Endodermal cell (in vitro differentiated cells): ENCODE data around the gene ADAMTS7. TPM values are rescaled to one million over a fixed set of nuclear protein-coding genes. Genes with fewer than 3 reads are reported as not detected.
A peak's percentile ranks its signal among the peaks of the same experiment; 100 is the strongest.
"Not testable (repeated sequence)": the region's sequence is repeated elsewhere in the genome, so short reads cannot be mapped to it uniquely, and the experiment has no call there.

Experiments
- DNase-seq: peaks from one replicate; pipeline ENCODE4 v3.0.0-alpha.2; 2017
- H3K27ac ChIP-seq: 2 replicates; pipeline ENCODE4 v1.5.1; 2013; ENCODE audit warnings: mild to moderate bottlenecking, low read depth, low read length, moderate library complexity
- H3K27me3 ChIP-seq: 2 replicates; pipeline ENCODE4 v1.6.1; 2013; ENCODE audit warnings: mild to moderate bottlenecking, low read length, moderate library complexity; ENCODE audit not compliant: insufficient read depth, control insufficient read depth, poor library complexity, severe bottlenecking
- H3K36me3 ChIP-seq: 2 replicates; pipeline ENCODE4 v1.7.0; 2013; ENCODE audit warnings: mild to moderate bottlenecking, low read length, moderate library complexity; ENCODE audit not compliant: control insufficient read depth, insufficient read depth
- H3K4me1 ChIP-seq: one replicate; pipeline ENCODE4 v1.7.0; 2013; ENCODE audit warnings: low read length; ENCODE audit not compliant: control insufficient read depth, insufficient read depth
- H3K4me3 ChIP-seq: 2 replicates; pipeline ENCODE4 v1.5.1; 2013; ENCODE audit warnings: mild to moderate bottlenecking, low read length, moderate library complexity
- H3K9ac ChIP-seq: 2 replicates; pipeline ENCODE4 v1.6.1; 2013; ENCODE audit warnings: mild to moderate bottlenecking, low read length, moderate library complexity; ENCODE audit not compliant: poor library complexity, severe bottlenecking; ENCODE audit errors: extremely low read depth
- H3K9me3 ChIP-seq: 2 replicates; pipeline ENCODE4 v1.6.1; 2013; ENCODE audit warnings: mild to moderate bottlenecking, low read length, moderate library complexity; ENCODE audit not compliant: control insufficient read depth
- H3K27ac Mint-ChIP-seq: 2 replicates; pipeline ENCODE4 v1.8.0; 2020; ENCODE audit warnings: mixed read lengths
- H3K27me3 Mint-ChIP-seq: 2 replicates; pipeline ENCODE4 v1.8.0; 2021; ENCODE audit warnings: mild to moderate bottlenecking, mixed read lengths; ENCODE audit not compliant: insufficient read depth
- H3K36me3 Mint-ChIP-seq: 2 replicates; pipeline ENCODE4 v1.8.0; 2020; ENCODE audit warnings: low read depth, mixed read lengths
- H3K4me1 Mint-ChIP-seq: 2 replicates; pipeline ENCODE4 v1.8.0; 2020; ENCODE audit warnings: mixed read lengths
- H3K4me3 Mint-ChIP-seq: 2 replicates; pipeline ENCODE4 v1.8.0; 2020; ENCODE audit warnings: mild to moderate bottlenecking, moderate library complexity, mixed read lengths
- H3K9me3 Mint-ChIP-seq: 2 replicates; pipeline ENCODE4 v1.8.0; 2020; ENCODE audit warnings: mild to moderate bottlenecking, mixed read lengths
- CTCF ChIP-seq: fragments of 200-600 bp; sonication (generic); conservative IDR thresholded peaks from 2 replicates; pipeline ENCODE4 v1.5.0; 2021; ENCODE audit warnings: antibody characterized with exemption, mild to moderate bottlenecking
- WGBS, 2 experiments: methylation state at CpG; one replicate each; pipeline versions ENCODE4 v1.1.5 to v1.1.7; 2013; ENCODE audit warnings: missing lambda C conversion rate in 2 of 2, mixed read lengths in 1 of 2; ENCODE audit not compliant: insufficient coverage in 1 of 2, insufficient read length in 1 of 2; 5-methylcytosine and 5-hydroxymethylcytosine counted together
- total RNA-seq, 2 donors: library from RNA; stranded (reverse); fragmentation: NEBNext Ultra II Directional in 1 of 2; extraction: Animal tissue kit (Norgen Biotek cat#: 25700) in 1 of 2; gene quantifications; 2 replicates in 1 of 2; 3 replicates in 1 of 2; pipeline ENCODE4 v1.2.1, GENCODE V29; 2021

The ADAMTS7 gene
- total RNA-seq, 2 donors from 2014 or later, result 55.8 to 67.1 TPM

GRCh38 chr15:78796510-78796909, 14.8 kb downstream of the ADAMTS7 start:
- Histone ChIP-seq H3K4me3 (no peak overlapping the region), H3K36me3 (no peaks in the 10 kb centered on the region), H3K27ac (no peak overlapping the region), H3K9me3 (no peaks in the 10 kb centered on the region), H3K27me3 (no peaks in the 10 kb centered on the region), H3K4me1 (no peaks in the 10 kb centered on the region), H3K9ac (no peak overlapping the region)
- DNase-seq, result no peak
- Mint-ChIP-seq H3K9me3 (no peaks in the 10 kb centered on the region), H3K4me1 (no peaks in the 10 kb centered on the region), H3K36me3 (peaks cover 3% of the 10 kb centered on the region), H3K4me3 (no peak overlapping the region), H3K27me3 (no peaks in the 10 kb centered on the region), H3K27ac (no peak overlapping the region)
- TF ChIP-seq CTCF, result no peak
- WGBS, 2 experiments, result 95 to 98% methylated on average over 9 to 15 of the region's 15 CpGs

GRCh38 chr15:78795043-78795442, 16.2 kb downstream of the ADAMTS7 start:
- H3K4me1 Mint-ChIP-seq, result no peaks in the 10 kb centered on the region

DNA sequence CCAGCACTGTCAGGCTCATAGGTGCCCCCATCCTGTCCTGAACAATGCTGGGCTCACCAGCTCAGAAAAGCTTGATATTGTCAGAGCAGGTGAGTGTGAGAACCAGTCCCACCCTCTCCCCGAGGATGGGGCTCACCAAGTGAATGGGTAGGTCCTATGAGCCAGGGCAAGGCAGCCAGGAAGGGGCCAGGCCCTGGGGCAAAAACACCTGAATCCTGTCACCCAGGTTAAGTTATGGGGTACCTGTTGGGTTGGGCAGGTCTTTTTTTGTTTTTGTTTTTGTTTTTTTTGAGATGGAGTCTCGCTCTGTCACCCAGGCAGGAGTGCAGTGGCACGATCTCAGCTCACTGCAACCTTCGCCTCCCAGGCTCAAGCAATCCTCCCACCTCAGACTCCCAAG, 16.8 kb downstream of the ADAMTS7 start:
- H3K27ac Mint-ChIP-seq, H3K4me3 Mint-ChIP-seq, H3K27me3 ChIP-seq, H3K27me3 Mint-ChIP-seq, H3K36me3 ChIP-seq, H3K4me1 Mint-ChIP-seq, H3K9ac ChIP-seq, H3K9me3 ChIP-seq, H3K4me3 ChIP-seq, DNase-seq, H3K4me1 ChIP-seq, H3K36me3 Mint-ChIP-seq, H3K9me3 Mint-ChIP-seq, H3K27ac ChIP-seq: not testable (repeated sequence)
- 85 to 95% methylated on average over 3 of the region's 4 CpGs for WGBS, 2 experiments

More at GRCh38 chr15:78795043-78795442, 16.2 kb downstream of the ADAMTS7 start:
- Histone ChIP-seq H3K4me1 (no peaks in the 10 kb centered on the region), H3K27ac (no peak overlapping the region), H3K9ac (no peak overlapping the region), H3K27me3 (no peaks in the 10 kb centered on the region), H3K36me3 (peaks cover 1% of the 10 kb centered on the region), H3K4me3 (no peak overlapping the region), H3K9me3 (no peaks in the 10 kb centered on the region)
- no peak overlapping the region for H3K4me3 Mint-ChIP-seq
- H3K9me3 Mint-ChIP-seq, result no peaks in the 10 kb centered on the region
- H3K27me3 Mint-ChIP-seq, result no peaks in the 10 kb centered on the region
- no peak for TF ChIP-seq CTCF
- peaks cover 3% of the 10 kb centered on the region for H3K36me3 Mint-ChIP-seq
- no peak overlapping the region for H3K27ac Mint-ChIP-seq
- no peak for DNase-seq

DNA sequence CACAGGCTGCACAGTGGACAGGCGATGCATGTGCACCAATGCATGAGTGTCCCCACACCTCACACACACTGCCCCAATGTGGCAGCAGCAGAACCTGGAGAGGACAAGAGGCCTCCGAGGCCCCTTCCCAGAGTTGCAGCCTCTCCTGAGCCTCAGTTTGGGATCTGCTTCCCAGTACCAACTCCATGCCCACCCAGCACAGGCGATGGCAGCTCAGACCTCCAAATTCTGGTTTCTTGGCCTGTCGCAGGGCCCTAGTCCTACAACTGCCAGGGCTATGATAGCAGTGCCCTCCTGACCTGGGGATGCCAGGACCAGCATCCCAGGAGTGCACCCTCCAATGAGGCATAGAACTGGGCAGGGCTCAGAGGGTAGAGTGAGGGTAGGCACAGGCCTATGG, 19.9 kb downstream of the ADAMTS7 start:
- H3K27ac ChIP-seq, result no peak overlapping the region
- H3K4me1 Mint-ChIP-seq, result no peaks in the 10 kb centered on the region
- no peaks in the 10 kb centered on the region for H3K9me3 Mint-ChIP-seq
- TF ChIP-seq CTCF, result no peak
- no peak overlapping the region for H3K4me3 Mint-ChIP-seq
- no peaks in the 10 kb centered on the region for H3K9me3 ChIP-seq
- H3K4me1 ChIP-seq, result no peaks in the 10 kb centered on the region
- no peaks in the 10 kb centered on the region for H3K27me3 Mint-ChIP-seq
- H3K36me3 ChIP-seq, result peaks cover 10% of the 10 kb centered on the region
- peak; percentile 24 for DNase-seq
- H3K36me3 Mint-ChIP-seq, result peaks cover 20% of the 10 kb centered on the region
- no peaks in the 10 kb centered on the region for H3K27me3 ChIP-seq
- no peak overlapping the region for H3K4me3 ChIP-seq
- no peak overlapping the region for H3K9ac ChIP-seq
- H3K27ac Mint-ChIP-seq, result no peak overlapping the region
- WGBS, 2 experiments, result 76 to 93% methylated on average over 3 to 4 of the region's 4 CpGs
